ENCODE data around the gene PDE4D. TPM values are rescaled to one million over a fixed set of nuclear protein-coding genes. Genes with fewer than 3 reads are reported as not detected.

PDE4D gene
- total RNA-seq, 2 experiments from 2014 or later = 0.50 to 0.51 TPM

- Histone ChIP-seq H3K4me1 (ENCODE audit: insufficient read depth, low read length, poor library complexity, severe bottlenecking) (no peaks in the 10 kb centered on the region), H2AFZ (ENCODE audit: low read length) (no peak overlapping the region), H3K36me3 (ENCODE audit: insufficient read depth, low read length) (no peaks in the 10 kb centered on the region), H3K4me3 (ENCODE audit: low read depth, low read length, poor library complexity, severe bottlenecking) (no peak overlapping the region), H3K4me2 (ENCODE audit: low read length) (no peak overlapping the region), H4K20me1 (ENCODE audit: insufficient read depth, low read length) (no peaks in the 10 kb centered on the region), H3K79me2 (ENCODE audit: insufficient read depth, low read depth, low read length) (no peaks in the 10 kb centered on the region), H3K9me2 (ENCODE audit: insufficient read depth, low read length) (no peaks in the 10 kb centered on the region), H3K9me3 (ENCODE audit: low read length) (no peaks in the 10 kb centered on the region), H3K27ac (ENCODE audit: low read depth, low read length, poor library complexity, severe bottlenecking) (no peak overlapping the region)
- ChIA-PET CTCF (ENCODE audit: unreplicated experiment) (no interaction called here), POLR2A (interaction anchor here (0.7 kb wide), 2 partner anchors 136 to 146 kb away, joined by 3 read pairs; no protein-coding TSS in a partner anchor)
- intact Hi-C loops (cut with micrococcal nuclease; ENCODE audit: unreplicated experiment) = no loop called here
- no peak for DNase-seq (ENCODE audit: low spot score)
- BruUV-seq (replicated peaks) = no TSS peak
- no peak for TF ChIP-seq EZH2phosphoT487 (IDR thresholded peaks at IDR 0.05; ENCODE audit: borderline replicate concordance, low read depth, low read length)
- TF ChIP-seq, protein P1, sequence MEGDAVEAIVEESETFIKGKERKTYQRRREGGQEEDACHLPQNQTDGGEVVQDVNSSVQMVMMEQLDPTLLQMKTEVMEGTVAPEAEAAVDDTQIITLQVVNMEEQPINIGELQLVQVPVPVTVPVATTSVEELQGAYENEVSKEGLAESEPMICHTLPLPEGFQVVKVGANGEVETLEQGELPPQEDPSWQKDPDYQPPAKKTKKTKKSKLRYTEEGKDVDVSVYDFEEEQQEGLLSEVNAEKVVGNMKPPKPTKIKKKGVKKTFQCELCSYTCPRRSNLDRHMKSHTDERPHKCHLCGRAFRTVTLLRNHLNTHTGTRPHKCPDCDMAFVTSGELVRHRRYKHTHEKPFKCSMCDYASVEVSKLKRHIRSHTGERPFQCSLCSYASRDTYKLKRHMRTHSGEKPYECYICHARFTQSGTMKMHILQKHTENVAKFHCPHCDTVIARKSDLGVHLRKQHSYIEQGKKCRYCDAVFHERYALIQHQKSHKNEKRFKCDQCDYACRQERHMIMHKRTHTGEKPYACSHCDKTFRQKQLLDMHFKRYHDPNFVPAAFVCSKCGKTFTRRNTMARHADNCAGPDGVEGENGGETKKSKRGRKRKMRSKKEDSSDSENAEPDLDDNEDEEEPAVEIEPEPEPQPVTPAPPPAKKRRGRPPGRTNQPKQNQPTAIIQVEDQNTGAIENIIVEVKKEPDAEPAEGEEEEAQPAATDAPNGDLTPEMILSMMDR (conservative IDR thresholded peaks at IDR 0.05; ENCODE audit: low read length) = no peak
Observed at GRCh38 chr5:59037041-59037440, 856.5 kb downstream of the PDE4D start.

GRCh38 chr5:59036274-59036961 is 857.1 kb downstream of the PDE4D start:
- H3K4me1 ChIP-seq (ENCODE audit: insufficient read depth, low read length, poor library complexity, severe bottlenecking) = no peaks in the 10 kb centered on the region
- H3K4me3 ChIP-seq (ENCODE audit: low read depth, low read length, poor library complexity, severe bottlenecking) = no peak overlapping the region
- TF ChIP-seq, protein P1 (conservative IDR thresholded peaks at IDR 0.05; ENCODE audit: low read length) = no peak
- no peak for TF ChIP-seq EZH2phosphoT487 (IDR thresholded peaks at IDR 0.05; ENCODE audit: borderline replicate concordance, low read depth, low read length)
- no peaks in the 10 kb centered on the region for H4K20me1 ChIP-seq (ENCODE audit: insufficient read depth, low read length)
- H3K9me3 ChIP-seq (ENCODE audit: low read length) = no peaks in the 10 kb centered on the region
- no peak overlapping the region for H3K27ac ChIP-seq (ENCODE audit: low read depth, low read length, poor library complexity, severe bottlenecking)
- ChIA-PET CTCF (ENCODE audit: unreplicated experiment) (no interaction called here), POLR2A (interaction anchor here (0.6 kb wide), 1 partner anchor 137 kb away, joined by 4 read pairs; no protein-coding TSS in a partner anchor)
- H3K4me2 ChIP-seq (ENCODE audit: low read length) = no peak overlapping the region
- intact Hi-C loops (cut with micrococcal nuclease; ENCODE audit: unreplicated experiment) = no loop called here
- H2AFZ ChIP-seq (ENCODE audit: low read length) = no peak overlapping the region
- no TSS peak for BruUV-seq (replicated peaks)
- H3K79me2 ChIP-seq (ENCODE audit: insufficient read depth, low read depth, low read length) = no peaks in the 10 kb centered on the region
- no peak for DNase-seq (ENCODE audit: low spot score)
- H3K36me3 ChIP-seq (ENCODE audit: insufficient read depth, low read length) = no peaks in the 10 kb centered on the region
- H3K9me2 ChIP-seq (ENCODE audit: insufficient read depth, low read length) = no peaks in the 10 kb centered on the region

GRCh38 chr5:59035681-59036080 is 857.8 kb downstream of the PDE4D start:
- CTCF ChIA-PET (ENCODE audit: unreplicated experiment) = no interaction called here
- no peaks in the 10 kb centered on the region for H3K9me3 ChIP-seq (ENCODE audit: low read length)
- POLR2A ChIA-PET = no interaction called here
- DNase-seq (ENCODE audit: low spot score) = no peak
- intact Hi-C loops (cut with micrococcal nuclease; ENCODE audit: unreplicated experiment) = no loop called here
- no TSS peak for BruUV-seq (replicated peaks)
- no peaks in the 10 kb centered on the region for H3K79me2 ChIP-seq (ENCODE audit: insufficient read depth, low read depth, low read length)
- H4K20me1 ChIP-seq (ENCODE audit: insufficient read depth, low read length) = no peaks in the 10 kb centered on the region
- H3K4me1 ChIP-seq (ENCODE audit: insufficient read depth, low read length, poor library complexity, severe bottlenecking) = no peaks in the 10 kb centered on the region
- no peak overlapping the region for H3K4me2 ChIP-seq (ENCODE audit: low read length)
- no peak overlapping the region for H3K4me3 ChIP-seq (ENCODE audit: low read depth, low read length, poor library complexity, severe bottlenecking)
- TF ChIP-seq, protein P1 (conservative IDR thresholded peaks at IDR 0.05; ENCODE audit: low read length) = no peak
- TF ChIP-seq EZH2phosphoT487 (IDR thresholded peaks at IDR 0.05; ENCODE audit: borderline replicate concordance, low read depth, low read length) = no peak
- H2AFZ ChIP-seq (ENCODE audit: low read length) = no peak overlapping the region
- H3K9me2 ChIP-seq (ENCODE audit: insufficient read depth, low read length) = no peaks in the 10 kb centered on the region
- H3K27ac ChIP-seq (ENCODE audit: low read depth, low read length, poor library complexity, severe bottlenecking) = no peak overlapping the region
- H3K36me3 ChIP-seq (ENCODE audit: insufficient read depth, low read length) = no peaks in the 10 kb centered on the region
